Nephron progenitor cell (in vitro differentiated cells): Measurements from ENCODE around the gene RBPJ.

ENCODE experiments used
- DNase-seq: peaks from one replicate; pipeline ENCODE4 v3.0.0; 2021
- H3K27ac Mint-ChIP-seq: 2 replicates; pipeline ENCODE4 v1.8.0; 2021; ENCODE audit warnings: mild to moderate bottlenecking, moderate library complexity, mixed read lengths
- H3K27me3 Mint-ChIP-seq: 2 replicates; pipeline ENCODE4 v1.8.0; 2021; ENCODE audit warnings: mild to moderate bottlenecking, low read depth, mixed read lengths; ENCODE audit not compliant: poor library complexity
- H3K36me3 Mint-ChIP-seq: 2 replicates; pipeline ENCODE4 v1.8.0; 2021; ENCODE audit warnings: low read depth, mixed read lengths
- H3K4me1 Mint-ChIP-seq: 2 replicates; pipeline ENCODE4 v1.8.0; 2021; ENCODE audit warnings: mixed read lengths
- H3K4me3 Mint-ChIP-seq: 2 replicates; pipeline ENCODE4 v1.8.0; 2021; ENCODE audit warnings: mild to moderate bottlenecking, moderate library complexity, mixed read lengths
- H3K9me3 Mint-ChIP-seq: 2 replicates; pipeline ENCODE4 v1.8.0; 2021; ENCODE audit warnings: mild to moderate bottlenecking, moderate library complexity, mixed read lengths
- CTCF ChIP-seq: fragments of 200-600 bp; sonication (generic); IDR thresholded peaks from 2 replicates; pipeline ENCODE4 v1.5.0; 2021; ENCODE audit warnings: antibody characterized with exemption

RBPJ gene

GRCh38 chr4:26337612-26338011 lies 16.8 kb downstream of the RBPJ start:
- Mint-ChIP-seq H3K9me3 (peaks cover 15% of the 10 kb centered on the region), H3K36me3 (peaks cover 32% of the 10 kb centered on the region), H3K4me3 (no peak overlapping the region), H3K4me1 (peaks cover 32% of the 10 kb centered on the region), H3K27ac (no peak overlapping the region), H3K27me3 (no peaks in the 10 kb centered on the region)
- no peak for TF ChIP-seq CTCF
- DNase-seq, result no peak

- Mint-ChIP-seq H3K4me3 (no peak overlapping the region), H3K9me3 (peaks cover 4% of the 10 kb centered on the region), H3K4me1 (peaks cover 49% of the 10 kb centered on the region), H3K27ac (peak overlapping the region; percentile 50), H3K27me3 (no peaks in the 10 kb centered on the region), H3K36me3 (peaks cover 33% of the 10 kb centered on the region)
- TF ChIP-seq CTCF, result no peak
- DNase-seq, result no peak
Observed at GRCh38 chr4:26342328-26343037, 21.7 kb downstream of the RBPJ start.

- Mint-ChIP-seq H3K27ac (no peak overlapping the region), H3K9me3 (no peaks in the 10 kb centered on the region), H3K4me1 (peaks cover 50% of the 10 kb centered on the region), H3K4me3 (no peak overlapping the region), H3K36me3 (peaks cover 31% of the 10 kb centered on the region), H3K27me3 (no peaks in the 10 kb centered on the region)
- no peak for TF ChIP-seq CTCF
- DNase-seq, result no peak
Observed at GRCh38 chr4:26343038-26343398, 22.2 kb downstream of the RBPJ start.

GRCh38 chr4:26344901-26345564 lies 24.2 kb downstream of the RBPJ start:
- no peak overlapping the region for H3K27ac Mint-ChIP-seq
- H3K4me1 Mint-ChIP-seq, result peaks cover 46% of the 10 kb centered on the region
- no peak for TF ChIP-seq CTCF
- peaks cover 28% of the 10 kb centered on the region for H3K36me3 Mint-ChIP-seq
- no peak overlapping the region for H3K4me3 Mint-ChIP-seq
- no peaks in the 10 kb centered on the region for H3K9me3 Mint-ChIP-seq
- DNase-seq, result no peak
- H3K27me3 Mint-ChIP-seq, result no peaks in the 10 kb centered on the region

GRCh38 chr4:26345565-26345938 lies 24.7 kb downstream of the RBPJ start:
- Mint-ChIP-seq H3K27me3 (no peaks in the 10 kb centered on the region), H3K9me3 (no peaks in the 10 kb centered on the region), H3K36me3 (peaks cover 26% of the 10 kb centered on the region), H3K4me1 (peaks cover 43% of the 10 kb centered on the region), H3K27ac (no peak overlapping the region), H3K4me3 (no peak overlapping the region)
- DNase-seq, result no peak
- no peak for TF ChIP-seq CTCF

- no peak for TF ChIP-seq CTCF
- Mint-ChIP-seq H3K4me1 (peaks cover 36% of the 10 kb centered on the region), H3K27ac (no peak overlapping the region), H3K27me3 (no peaks in the 10 kb centered on the region), H3K9me3 (no peaks in the 10 kb centered on the region), H3K36me3 (peaks cover 26% of the 10 kb centered on the region), H3K4me3 (no peak overlapping the region)
- DNase-seq, result no peak
Observed at GRCh38 chr4:26346203-26346620, 25.4 kb downstream of the RBPJ start.
